Glutamatergic neuron (in vitro differentiated cells): Measurements from ENCODE around the gene HPD. TPM values are rescaled to one million over a fixed set of nuclear protein-coding genes. Genes with fewer than 3 reads are reported as not detected.

ENCODE experiments used
- DNase-seq: peaks from one replicate; pipeline ENCODE4 v3.0.0; 2022
- H3K27ac Mint-ChIP-seq: one replicate; pipeline ENCODE4 v1.8.0; 2020; ENCODE audit warnings: mild to moderate bottlenecking, mixed read lengths, inconsistent platforms; ENCODE audit not compliant: unreplicated experiment
- H3K27me3 Mint-ChIP-seq: one replicate; pipeline ENCODE4 v1.8.0; 2020; ENCODE audit warnings: mild to moderate bottlenecking, moderate library complexity, mixed read lengths, inconsistent platforms; ENCODE audit not compliant: unreplicated experiment
- H3K36me3 Mint-ChIP-seq: one replicate; pipeline ENCODE4 v1.8.0; 2020; ENCODE audit warnings: mild to moderate bottlenecking, mixed read lengths, inconsistent platforms; ENCODE audit not compliant: unreplicated experiment
- H3K4me1 Mint-ChIP-seq: one replicate; pipeline ENCODE4 v1.8.0; 2020; ENCODE audit warnings: mild to moderate bottlenecking, low read depth, mixed read lengths, inconsistent platforms; ENCODE audit not compliant: unreplicated experiment
- H3K4me3 Mint-ChIP-seq: one replicate; pipeline ENCODE4 v1.8.0; 2020; ENCODE audit warnings: mild to moderate bottlenecking, mixed read lengths, inconsistent platforms; ENCODE audit not compliant: unreplicated experiment
- H3K9me3 Mint-ChIP-seq: one replicate; pipeline ENCODE4 v1.8.0; 2020; ENCODE audit warnings: mild to moderate bottlenecking, moderate library complexity, mixed read lengths, inconsistent platforms; ENCODE audit not compliant: unreplicated experiment
- total RNA-seq: library from RNA; stranded (reverse); fragmentation: NEBNext Ultra II Directional; extraction: Animal tissue kit (Norgen Biotek cat#: 25700); gene quantifications from one replicate; pipeline ENCODE4 v1.2.1, GENCODE V29; 2021; ENCODE audit not compliant: unreplicated experiment
- TF ChIP-seq, protein P1 (sequence below): fragments of 200-600 bp; sonication (generic); IDR thresholded peaks from one replicate; pipeline ENCODE4 v1.5.0; 2021; ENCODE audit not compliant: partially characterized antibody, unreplicated experiment

The HPD gene
- total RNA-seq, 1 donor from 2014 or later = not detected

DNA sequence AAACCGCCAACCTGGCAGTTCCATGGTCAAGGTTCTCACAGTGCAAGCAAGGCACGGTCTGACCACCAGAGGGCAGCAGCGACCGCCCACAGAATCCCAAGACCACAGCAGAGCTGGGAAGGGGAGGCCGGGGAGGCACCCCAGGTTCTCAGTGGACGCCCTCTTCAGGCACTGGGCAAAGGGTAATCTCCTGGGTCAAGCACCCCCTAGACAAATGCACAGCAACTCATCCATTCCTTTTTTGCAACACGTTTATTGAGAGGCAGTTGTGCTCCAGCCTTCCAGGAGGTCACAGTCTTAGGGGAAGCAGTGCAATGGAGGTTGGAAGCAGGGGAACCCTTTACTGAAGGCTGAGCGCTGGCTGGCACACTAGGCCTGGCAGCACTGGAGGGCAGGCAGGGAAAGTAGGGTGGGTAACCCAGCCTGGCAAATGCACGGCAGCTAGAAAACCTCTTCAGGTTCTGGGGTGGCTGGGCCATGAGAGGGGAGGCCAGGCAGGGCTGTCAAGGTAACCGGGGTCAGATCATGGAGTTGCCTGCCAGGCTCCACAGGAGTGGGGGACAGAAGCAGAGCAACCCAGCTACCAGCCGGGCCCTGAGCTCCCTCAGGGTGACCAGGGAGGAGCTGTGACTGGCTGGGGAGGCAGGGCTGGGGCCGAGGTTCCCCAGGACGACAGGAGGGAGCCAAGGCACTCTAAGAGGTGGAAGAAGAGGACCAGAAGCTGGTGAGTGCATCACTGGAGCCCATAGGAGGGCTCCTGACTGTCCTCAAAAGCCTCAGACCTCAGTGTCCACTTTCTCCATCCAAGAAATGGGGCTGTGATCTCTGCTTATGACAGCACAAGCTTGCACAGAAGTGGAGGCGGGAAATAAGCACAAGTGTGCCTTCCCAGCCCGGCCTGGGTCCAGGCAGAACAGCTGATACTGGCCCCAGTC is 63.4 kb downstream of the HPD start:
- Mint-ChIP-seq H3K4me1 (peaks cover 22% of the 10 kb centered on the region), H3K9me3 (peaks cover 36% of the 10 kb centered on the region), H3K27me3 (peaks cover 38% of the 10 kb centered on the region), H3K27ac (peak overlapping the region; percentile 36), H3K36me3 (no peaks in the 10 kb centered on the region), H3K4me3 (peak overlapping the region; percentile 85)
- DNase-seq = peak; percentile 91
- TF ChIP-seq, protein P1, sequence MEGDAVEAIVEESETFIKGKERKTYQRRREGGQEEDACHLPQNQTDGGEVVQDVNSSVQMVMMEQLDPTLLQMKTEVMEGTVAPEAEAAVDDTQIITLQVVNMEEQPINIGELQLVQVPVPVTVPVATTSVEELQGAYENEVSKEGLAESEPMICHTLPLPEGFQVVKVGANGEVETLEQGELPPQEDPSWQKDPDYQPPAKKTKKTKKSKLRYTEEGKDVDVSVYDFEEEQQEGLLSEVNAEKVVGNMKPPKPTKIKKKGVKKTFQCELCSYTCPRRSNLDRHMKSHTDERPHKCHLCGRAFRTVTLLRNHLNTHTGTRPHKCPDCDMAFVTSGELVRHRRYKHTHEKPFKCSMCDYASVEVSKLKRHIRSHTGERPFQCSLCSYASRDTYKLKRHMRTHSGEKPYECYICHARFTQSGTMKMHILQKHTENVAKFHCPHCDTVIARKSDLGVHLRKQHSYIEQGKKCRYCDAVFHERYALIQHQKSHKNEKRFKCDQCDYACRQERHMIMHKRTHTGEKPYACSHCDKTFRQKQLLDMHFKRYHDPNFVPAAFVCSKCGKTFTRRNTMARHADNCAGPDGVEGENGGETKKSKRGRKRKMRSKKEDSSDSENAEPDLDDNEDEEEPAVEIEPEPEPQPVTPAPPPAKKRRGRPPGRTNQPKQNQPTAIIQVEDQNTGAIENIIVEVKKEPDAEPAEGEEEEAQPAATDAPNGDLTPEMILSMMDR = peak; percentile 74

DNA sequence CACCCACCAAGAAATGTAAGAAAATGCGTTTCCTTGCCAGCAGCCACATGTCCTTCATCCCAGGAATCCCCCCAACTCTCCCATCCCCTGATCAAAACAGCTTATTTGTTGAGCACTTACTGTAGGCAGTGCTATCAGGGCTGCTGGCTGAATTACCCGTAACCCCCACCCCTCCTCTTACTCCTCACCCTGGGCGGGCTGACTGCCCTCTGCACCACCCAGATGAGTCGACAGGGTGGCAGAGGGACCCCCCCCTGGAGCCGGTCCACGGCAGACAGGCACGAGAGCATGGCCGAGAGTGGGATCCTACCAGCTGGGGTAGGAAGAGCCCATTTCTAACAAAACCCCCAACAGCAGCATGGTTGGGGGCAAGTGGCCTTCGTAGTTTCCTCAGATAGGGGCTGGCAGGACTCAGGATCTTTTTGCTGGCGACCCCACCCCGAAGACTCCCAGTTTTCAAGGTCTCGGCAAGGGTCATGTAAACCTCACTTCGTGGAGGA is 64.1 kb downstream of the HPD start:
- Mint-ChIP-seq H3K36me3 (no peaks in the 10 kb centered on the region), H3K4me1 (peaks cover 22% of the 10 kb centered on the region), H3K9me3 (peaks cover 35% of the 10 kb centered on the region), H3K27me3 (peaks cover 39% of the 10 kb centered on the region), H3K27ac (peak overlapping the region; percentile 82), H3K4me3 (peak overlapping the region; percentile 85)
- no peak for DNase-seq
- TF ChIP-seq, protein P1 = peak; percentile 44

DNA sequence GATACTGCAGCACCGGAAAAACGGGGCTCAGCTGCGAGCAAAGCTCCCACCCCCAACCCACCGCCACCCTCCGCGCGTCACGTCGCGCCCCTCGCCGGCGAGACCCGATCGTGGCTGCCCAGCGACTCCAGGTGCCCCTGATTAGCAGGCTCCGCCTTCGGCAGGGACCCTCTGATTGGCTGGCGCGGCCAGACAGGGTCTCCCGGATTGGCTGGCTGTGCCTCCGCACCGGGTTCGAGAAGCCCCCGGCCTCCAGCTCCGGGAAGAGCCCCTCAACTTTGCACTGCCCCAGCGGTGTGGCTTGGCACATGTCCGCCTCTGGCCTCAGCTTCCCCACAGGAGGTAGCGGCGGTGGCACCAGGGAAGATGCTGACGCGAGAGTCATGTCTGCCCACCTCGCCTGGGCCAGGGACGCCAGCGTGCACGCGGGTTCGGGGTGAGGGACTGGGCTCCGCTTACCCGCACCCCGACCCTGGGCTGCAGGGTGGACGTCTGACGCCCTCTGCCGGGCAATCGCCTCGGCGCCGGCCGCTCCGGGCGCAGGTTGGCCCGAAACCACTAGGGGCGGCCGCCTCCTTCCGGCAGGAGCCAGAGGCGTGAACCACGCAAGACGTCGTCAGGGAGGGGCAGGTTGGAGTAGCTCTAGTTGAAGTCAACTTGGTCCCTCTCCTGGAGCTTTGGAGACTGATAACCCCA is 64.7 kb downstream of the HPD start:
- Mint-ChIP-seq H3K27me3 (peaks cover 34% of the 10 kb centered on the region), H3K4me1 (peaks cover 22% of the 10 kb centered on the region), H3K27ac (peak overlapping the region; percentile 82), H3K4me3 (peak overlapping the region; percentile 85), H3K36me3 (no peaks in the 10 kb centered on the region), H3K9me3 (peaks cover 30% of the 10 kb centered on the region)
- TF ChIP-seq, protein P1 = peak; percentile 94
- DNase-seq = peak; percentile 92

DNA sequence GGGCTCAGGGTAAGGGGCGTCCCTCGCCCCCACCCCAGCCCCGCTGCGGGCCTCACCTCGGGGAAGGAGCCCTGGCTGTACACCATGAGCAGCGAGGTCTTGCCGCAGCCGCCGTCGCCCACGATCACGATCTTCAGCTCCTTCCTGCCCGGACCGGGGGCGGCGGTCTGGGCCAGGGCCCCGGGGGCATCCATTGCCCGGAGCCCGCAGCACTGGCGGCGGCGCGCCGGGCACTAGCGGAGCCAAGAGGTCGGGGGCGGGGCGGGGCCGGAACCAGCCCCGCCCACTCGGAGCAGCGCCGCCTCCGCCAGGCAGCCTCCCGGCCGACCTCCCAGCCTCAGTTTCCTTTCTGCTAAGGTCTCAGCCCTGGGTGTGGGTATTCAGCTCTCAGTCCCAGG is 65.2 kb downstream of the HPD start, which contains the start of gene RHOF:
Gene RHOF (minus strand): TSS at position 249 of the 398 bp plus-strand sequence. CDS start 55 bp downstream, at position 194.
- Mint-ChIP-seq H3K36me3 (no peaks in the 10 kb centered on the region), H3K27ac (peak within 1 kb of the TSS; percentile 82), H3K27me3 (peaks cover 30% of the 10 kb centered on the region), H3K4me1 (peaks cover 20% of the 10 kb centered on the region), H3K9me3 (peaks cover 25% of the 10 kb centered on the region), H3K4me3 (peak within 1 kb of the TSS; percentile 85)
- TF ChIP-seq, protein P1 = no peak
- DNase-seq = no peak
